NCI-H526 treated with DMSO at 0.1 percent for 48 hours (cell line): ENCODE results near the gene SDK2.

Experiments used
- DNase-seq: peaks from one replicate; lab custom pipeline; 2025; lab: John Stamatoyannopoulos, UW

Gene SDK2

GRCh38 chr17:73535746-73536145, 108.5 kb downstream of the SDK2 start:
- no peak for DNase-seq

- DNase-seq, result no peak
Observed at GRCh38 chr17:73534209-73534909, 109.9 kb downstream of the SDK2 start.

- no peak for DNase-seq
Observed at GRCh38 chr17:73533781-73534180, 110.5 kb downstream of the SDK2 start.

- DNase-seq, result no peak
Observed at GRCh38 chr17:73533127-73533526, 111.1 kb downstream of the SDK2 start.

GRCh38 chr17:73532421-73532901, 111.8 kb downstream of the SDK2 start:
- DNase-seq, result no peak

GRCh38 chr17:73531158-73531557, 113.1 kb downstream of the SDK2 start:
- DNase-seq, result no peak

GRCh38 chr17:73528679-73529078, 115.6 kb downstream of the SDK2 start:
- no peak for DNase-seq

- DNase-seq, result no peak
Observed at GRCh38 chr17:73526952-73527351, 117.3 kb downstream of the SDK2 start.

GRCh38 chr17:73524941-73525679, 119.1 kb downstream of the SDK2 start:
- DNase-seq, result no peak

- DNase-seq, result no peak
Observed at GRCh38 chr17:73522696-73523095, 121.5 kb downstream of the SDK2 start.

GRCh38 chr17:73522107-73522506, 122.1 kb downstream of the SDK2 start:
- DNase-seq, result no peak

- DNase-seq, result no peak
Observed at GRCh38 chr17:73521376-73521775, 122.9 kb downstream of the SDK2 start.

- DNase-seq, result no peak
Observed at GRCh38 chr17:73520369-73520761, 123.9 kb downstream of the SDK2 start.

- no peak for DNase-seq
Observed at GRCh38 chr17:73519714-73520368, 124.4 kb downstream of the SDK2 start.

GRCh38 chr17:73519011-73519410, 125.2 kb downstream of the SDK2 start:
- DNase-seq, result no peak

GRCh38 chr17:73516431-73516830, 127.8 kb downstream of the SDK2 start:
- DNase-seq, result no peak

GRCh38 chr17:73514146-73514863, 129.9 kb downstream of the SDK2 start:
- no peak for DNase-seq

GRCh38 chr17:73513426-73513825, 130.8 kb downstream of the SDK2 start:
- DNase-seq, result no peak

- no peak for DNase-seq
Observed at GRCh38 chr17:73511719-73512115, 132.5 kb downstream of the SDK2 start.

GRCh38 chr17:73510981-73511718, 133.1 kb downstream of the SDK2 start:
- no peak for DNase-seq

- no peak for DNase-seq
Observed at GRCh38 chr17:73508931-73509605, 135.2 kb downstream of the SDK2 start.
